Sigmoid colon (tissue), 7 donors: Measurements from ENCODE around the gene PCED1B. TPM values are rescaled to one million over a fixed set of nuclear protein-coding genes. Genes with fewer than 3 reads are reported as not detected.
"Not testable (repeated sequence)": the region's sequence is repeated elsewhere in the genome, so short reads cannot be mapped to it uniquely, and the experiment has no call there.

Experiments used
- DNase-seq: peaks from one replicate; pipeline ENCODE4 v3.0.0-alpha.2; 2019
- H3K27ac ChIP-seq, 4 donors: fragments of 200-600 bp; sonication (generic); one replicate each; pipeline ENCODE4 v1.5.1; 2016 to 2019; ENCODE audit warnings: mild to moderate bottlenecking in 1 of 4
- H3K27me3 ChIP-seq, 3 donors: fragments of 200-600 bp; sonication (generic); one replicate each; pipeline ENCODE4 v1.5.1; 2019; ENCODE audit warnings: mild to moderate bottlenecking in 1 of 3
- H3K36me3 ChIP-seq, 4 donors: fragments of 200-600 bp; sonication (generic); one replicate each; pipeline ENCODE4 v1.5.1; 2016 to 2019
- H3K4me1 ChIP-seq, 4 donors: fragments of 200-600 bp; sonication (generic); one replicate each; pipeline ENCODE4 v1.5.1; 2017 to 2019
- H3K4me3 ChIP-seq, 4 donors: fragments of 200-600 bp; sonication (generic); one replicate each; pipeline ENCODE4 v1.5.1; 2017 to 2019; ENCODE audit warnings: mild to moderate bottlenecking in 2 of 4, moderate library complexity in 1 of 4
- H3K9me3 ChIP-seq, 4 donors: fragments of 200-600 bp in 3 of 4; sonication (generic) in 3 of 4; one replicate each; pipeline versions ENCODE4 v1.5.1 to v1.6.1; 2013 to 2019
- CTCF ChIP-seq, 4 experiments: fragments of 450-650 bp in 3 of 4; fragments of 200-600 bp in 1 of 4; IDR thresholded peaks; one replicate each; pipeline ENCODE4 v1.5.1; 2016 to 2019; ENCODE audit warnings: antibody characterized with exemption in 4 of 4, mild to moderate bottlenecking in 3 of 4, moderate library complexity in 2 of 4
- EP300 ChIP-seq, 4 donors: sonication (generic); formaldehyde crosslinking; IDR thresholded peaks; one replicate each; pipeline ENCODE4 v1.6.1; 2017; ENCODE audit warnings: antibody characterized with exemption in 4 of 4
- POLR2A ChIP-seq, 2 donors: fragments of 450-650 bp; IDR thresholded peaks; one replicate each; pipeline ENCODE4 v1.6.1; 2016; ENCODE audit warnings: antibody characterized with exemption in 2 of 2, mild to moderate bottlenecking in 2 of 2, moderate library complexity in 2 of 2
- POLR2AphosphoS5 ChIP-seq, 4 donors: sonication (generic); formaldehyde crosslinking; IDR thresholded peaks; one replicate each; pipeline ENCODE4 v1.6.1; 2017; ENCODE audit warnings: antibody characterized with exemption in 4 of 4
- WGBS, 2 donors: extraction: QIAGEN DNeasy Blood & Tissue Kit; methylation state at CpG; one replicate each; pipeline ENCODE4 v1.1.7; 2013; 5-methylcytosine and 5-hydroxymethylcytosine counted together
- intact Hi-C: fragments of 100-400 bp; cut with DNase I; formaldehyde crosslinking; loops from one replicate; pipeline ENCODE4 v1.15.1; 2023
- polyA plus RNA-seq, 3 donors: library from polyadenylated mRNA; stranded (reverse); fragments of 200-250 nt; gene quantifications; one replicate each; pipeline ENCODE4 v1.2.3, GENCODE V29; 2013
- total RNA-seq, 4 donors: library from RNA; depleted of rRNA; stranded (reverse); fragments of >200 nt; gene quantifications; one replicate each; pipeline ENCODE4 v1.1.0, GENCODE V29; 2016
- donor health status: healthy with polysubstance abuse.
- donor health status: Bipolar disorder and iron deficiency.
- donor health status: healthy.

The PCED1B gene
- total and polyA plus RNA-seq, 7 donors = 1.2 to 11.9 (median 5.7) TPM

DNA sequence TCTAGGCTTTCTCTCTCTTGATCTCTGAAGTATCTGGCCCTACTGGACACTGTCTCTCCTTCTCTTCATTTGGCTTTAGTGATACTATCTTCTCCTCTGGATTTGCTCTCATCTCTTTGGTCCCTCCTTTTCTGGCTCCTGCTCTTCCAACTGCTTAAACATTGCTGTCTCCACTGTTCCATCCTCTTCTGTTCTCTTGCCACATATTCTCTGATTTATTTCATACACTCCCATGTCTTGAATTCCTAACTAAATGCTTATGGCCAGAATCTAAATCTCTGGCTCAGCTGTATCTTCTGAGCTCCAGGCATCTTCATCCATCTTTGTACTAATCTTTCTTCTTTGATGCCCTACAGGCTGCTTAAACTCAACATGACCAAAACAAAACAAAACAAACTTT is 25.5 kb upstream of the PCED1B start:
- intact Hi-C loops = no loop called here

GRCh38 chr12:47054659-47055058 is 24.8 kb upstream of the PCED1B start:
- TF ChIP-seq CTCF (IDR thresholded peaks at IDR 0.05) (no peak), EP300 (IDR thresholded peaks at IDR 0.05) (no peak), POLR2A (IDR thresholded peaks at IDR 0.05) (no peak), POLR2AphosphoS5 (IDR thresholded peaks at IDR 0.05) (no peak)
- Histone ChIP-seq H3K4me1 (peaks cover 0 to 14% (median 5%) of the 10 kb centered on the region in 4 donors), H3K4me3 (no peak overlapping the region), H3K9me3 (peaks cover 0 to 13% (median 6%) of the 10 kb centered on the region in 4 donors), H3K27me3 (no peaks in the 10 kb centered on the region), H3K27ac (no peak overlapping the region), H3K36me3 (no peaks in the 10 kb centered on the region)
- 87 to 90% methylated on average over 4 of the region's 4 CpGs for WGBS, 2 donors
- intact Hi-C loops = no loop called here
- no peak for DNase-seq

More for the DNA sequence above, 25.5 kb upstream of the PCED1B start:
- DNase-seq = no peak
- peak overlapping the region in 1 of 4 donors; percentile 2 for H3K27ac ChIP-seq
- H3K4me3 ChIP-seq = no peak overlapping the region
- TF ChIP-seq POLR2AphosphoS5 (IDR thresholded peaks at IDR 0.05) (peak in 1 of 4 donors; percentile 15), CTCF (IDR thresholded peaks at IDR 0.05) (no peak), POLR2A (IDR thresholded peaks at IDR 0.05) (no peak)
- peaks cover 0 to 13% (median 6%) of the 10 kb centered on the region in 4 donors for H3K9me3 ChIP-seq
- peaks cover 0 to 14% (median 5%) of the 10 kb centered on the region in 4 donors for H3K4me1 ChIP-seq
- H3K27me3 ChIP-seq = no peaks in the 10 kb centered on the region
- H3K36me3 ChIP-seq = no peaks in the 10 kb centered on the region

- H3K4me1 ChIP-seq = peaks cover 0 to 14% (median 5%) of the 10 kb centered on the region in 4 donors
- H3K4me3 ChIP-seq, DNase-seq, H3K27me3 ChIP-seq, H3K9me3 ChIP-seq, H3K27ac ChIP-seq, H3K36me3 ChIP-seq, intact Hi-C loops: not testable (repeated sequence)
- WGBS, 2 donors = 78 to 79% methylated on average over 3 of the region's 3 CpGs
Measured at GRCh38 chr12:47055856-47056255, 23.6 kb upstream of the PCED1B start.

DNA sequence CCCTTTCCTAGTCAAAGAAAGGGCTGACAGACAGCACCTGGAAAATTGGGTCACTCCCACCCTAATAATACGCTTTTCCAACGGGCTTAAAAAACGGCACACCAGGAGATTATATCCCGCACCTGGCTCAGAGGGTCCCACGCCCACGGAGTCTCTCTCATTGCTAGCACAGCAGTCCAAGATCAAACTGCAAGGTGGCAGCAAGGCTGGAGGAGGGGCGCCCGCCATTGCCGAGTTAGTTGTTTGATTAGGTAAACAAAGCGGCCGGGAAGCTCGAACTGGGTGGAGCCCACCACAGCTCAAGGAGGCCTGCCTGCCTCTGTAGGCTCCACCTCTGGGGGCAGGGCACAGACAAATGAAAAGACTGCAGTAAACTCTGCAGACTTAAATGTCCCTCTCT is 22.5 kb upstream of the PCED1B start:
- H3K27me3 ChIP-seq, H3K36me3 ChIP-seq, H3K4me3 ChIP-seq, H3K9me3 ChIP-seq, intact Hi-C loops, H3K27ac ChIP-seq, DNase-seq: not testable (repeated sequence)
- peaks cover 0 to 14% (median 5%) of the 10 kb centered on the region in 4 donors for H3K4me1 ChIP-seq
- WGBS, 2 donors = 83 to 90% methylated on average over 12 of the region's 12 CpGs

- intact Hi-C loops, H3K9me3 ChIP-seq, DNase-seq, H3K27ac ChIP-seq, H3K27me3 ChIP-seq, H3K4me3 ChIP-seq, H3K36me3 ChIP-seq: not testable (repeated sequence)
- WGBS, 2 donors = 89 to 94% methylated on average over 2 of the region's 2 CpGs
- H3K4me1 ChIP-seq = peaks cover 0 to 14% (median 4%) of the 10 kb centered on the region in 4 donors
Measured at GRCh38 chr12:47058640-47059039, 20.8 kb upstream of the PCED1B start.

DNA sequence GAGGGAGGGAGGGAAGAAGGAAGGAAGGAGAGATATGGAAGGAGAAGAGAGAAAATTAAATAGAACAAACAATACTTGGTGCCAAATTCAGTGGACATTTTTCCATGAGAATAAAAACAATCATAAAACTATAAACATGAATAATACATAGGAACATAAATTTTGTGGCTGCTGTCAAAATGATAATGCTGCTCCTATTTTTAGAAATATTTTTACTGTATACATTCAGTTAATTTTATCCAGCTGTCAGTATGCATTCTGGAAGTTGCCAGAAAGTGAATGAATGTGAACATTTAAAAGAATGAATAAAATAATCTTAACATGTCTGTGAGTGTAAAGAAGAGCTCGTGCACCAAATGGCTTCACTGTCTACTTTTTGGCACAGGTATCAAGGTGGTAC is 13.9 kb upstream of the PCED1B start:
- peak overlapping the region in 3 of 4 donors; percentile 30 to 73 (median 61) for H3K27ac ChIP-seq
- WGBS, 2 donors = 77 to 78% methylated on average over 1 of the region's 1 CpG
- H3K36me3 ChIP-seq = no peaks in the 10 kb centered on the region
- TF ChIP-seq CTCF (IDR thresholded peaks at IDR 0.05) (no peak), POLR2AphosphoS5 (IDR thresholded peaks at IDR 0.05) (peak in 1 of 4 donors; percentile 45)
- no peak overlapping the region for H3K4me3 ChIP-seq
- no peaks in the 10 kb centered on the region for H3K9me3 ChIP-seq
- intact Hi-C loops = loop anchor here (5.0 kb wide), 1 partner anchor 33 kb away; no protein-coding TSS in a partner anchor
- no peak for DNase-seq
- H3K27me3 ChIP-seq = no peaks in the 10 kb centered on the region
- peaks cover 0 to 47% (median 40%) of the 10 kb centered on the region in 4 donors for H3K4me1 ChIP-seq
